Natural killer cell (primary cell): ENCODE results near the gene VAMP5. TPM values are rescaled to one million over a fixed set of nuclear protein-coding genes. Genes with fewer than 3 reads are reported as not detected.
A peak's percentile ranks its signal among the peaks of the same experiment; 100 is the strongest.

Source experiments
- ATAC-seq, 3 donors: fragments of 150-1000 bp in 2 of 3; fragments of 200-7000 bp in 1 of 3; cut with Tn5 transposase; 1 replicate in 1 of 3; 2 replicates in 2 of 3; pipeline ENCODE4 v1.10.0; 2021; ENCODE audit warnings: mild to moderate bottlenecking in 2 of 3, moderate library complexity in 2 of 3
- DNase-seq, 2 donors: peaks; one replicate each; pipeline versions ENCODE4 v3.0.0 to v3.0.0-alpha.2; 2013 to 2021; ENCODE audit warnings: mixed read lengths in 1 of 2
- H3K27ac ChIP-seq: one replicate; pipeline ENCODE4 v1.5.1; 2013; ENCODE audit warnings: mild to moderate bottlenecking, low read length
- H3K27me3 ChIP-seq: one replicate; pipeline ENCODE4 v1.6.1; 2013; ENCODE audit warnings: low read length; ENCODE audit not compliant: control insufficient read depth, insufficient read depth
- H3K36me3 ChIP-seq: one replicate; pipeline ENCODE4 v1.6.1; 2013; ENCODE audit warnings: low read length; ENCODE audit not compliant: control insufficient read depth, insufficient read depth
- H3K4me1 ChIP-seq: one replicate; pipeline ENCODE4 v1.6.1; 2013; ENCODE audit warnings: low read length; ENCODE audit not compliant: control insufficient read depth, insufficient read depth
- H3K4me3 ChIP-seq: one replicate; pipeline ENCODE4 v1.5.1; 2013; ENCODE audit warnings: low read length
- H3K9me3 ChIP-seq: one replicate; pipeline ENCODE4 v1.6.1; 2013; ENCODE audit warnings: low read length; ENCODE audit not compliant: control insufficient read depth, insufficient read depth
- H3K27ac Mint-ChIP-seq, 2 donors: one replicate each; pipeline ENCODE4 v1.8.0; 2022; ENCODE audit warnings: mild to moderate bottlenecking in 2 of 2, mixed read lengths in 2 of 2, moderate library complexity in 1 of 2
- H3K27me3 Mint-ChIP-seq, 2 donors: one replicate each; pipeline ENCODE4 v1.8.0; 2022; ENCODE audit warnings: low read depth in 2 of 2, mixed read lengths in 2 of 2
- H3K36me3 Mint-ChIP-seq: one replicate; pipeline ENCODE4 v1.8.0; 2022; ENCODE audit warnings: mixed read lengths
- H3K4me1 Mint-ChIP-seq, 2 donors: one replicate each; pipeline ENCODE4 v1.8.0; 2022; ENCODE audit warnings: mixed read lengths in 2 of 2
- H3K4me3 Mint-ChIP-seq: one replicate; pipeline ENCODE4 v1.8.0; 2022; ENCODE audit warnings: mild to moderate bottlenecking, moderate library complexity, mixed read lengths
- H3K9me3 Mint-ChIP-seq, 2 donors: one replicate each; pipeline ENCODE4 v1.8.0; 2022; ENCODE audit warnings: mixed read lengths in 2 of 2
- WGBS: methylation state at CpG from one replicate; pipeline ENCODE4 v1.1.7; 2013; ENCODE audit warnings: missing lambda C conversion rate; ENCODE audit not compliant: insufficient coverage; 5-methylcytosine and 5-hydroxymethylcytosine counted together
- intact Hi-C: fragments of 100-400 bp; cut with micrococcal nuclease; formaldehyde crosslinking; loops from one replicate; pipeline ENCODE4 v1.14.2; 2022
- total RNA-seq, 4 donors: library from RNA; stranded (reverse); fragments of 120-200 nt in 1 of 4; gene quantifications; one replicate each; pipeline versions ENCODE4 v1.2.3 to v1.2.4, GENCODE V29; 2013 to 2022
- TF ChIP-seq, protein P1 (sequence below): fragments of 200-600 bp; IDR thresholded peaks from one replicate; pipeline ENCODE4 v1.8.0; 2022; ENCODE audit warnings: antibody characterized with exemption

Gene VAMP5
- total RNA-seq, 3 donors from 2014 or later (not counting 1 experiment from before 2014, with no cell fraction given), result 35.0 to 50.7 (median 36.7) TPM

GRCh38 chr2:85561280-85562212, 22.7 kb upstream of the VAMP5 start, which contains the start of gene GGCX:
Gene GGCX (minus strand): TSS chr2:85561493. CDS start chr2:85561428, 65 bp downstream.
- TF ChIP-seq, protein P1, sequence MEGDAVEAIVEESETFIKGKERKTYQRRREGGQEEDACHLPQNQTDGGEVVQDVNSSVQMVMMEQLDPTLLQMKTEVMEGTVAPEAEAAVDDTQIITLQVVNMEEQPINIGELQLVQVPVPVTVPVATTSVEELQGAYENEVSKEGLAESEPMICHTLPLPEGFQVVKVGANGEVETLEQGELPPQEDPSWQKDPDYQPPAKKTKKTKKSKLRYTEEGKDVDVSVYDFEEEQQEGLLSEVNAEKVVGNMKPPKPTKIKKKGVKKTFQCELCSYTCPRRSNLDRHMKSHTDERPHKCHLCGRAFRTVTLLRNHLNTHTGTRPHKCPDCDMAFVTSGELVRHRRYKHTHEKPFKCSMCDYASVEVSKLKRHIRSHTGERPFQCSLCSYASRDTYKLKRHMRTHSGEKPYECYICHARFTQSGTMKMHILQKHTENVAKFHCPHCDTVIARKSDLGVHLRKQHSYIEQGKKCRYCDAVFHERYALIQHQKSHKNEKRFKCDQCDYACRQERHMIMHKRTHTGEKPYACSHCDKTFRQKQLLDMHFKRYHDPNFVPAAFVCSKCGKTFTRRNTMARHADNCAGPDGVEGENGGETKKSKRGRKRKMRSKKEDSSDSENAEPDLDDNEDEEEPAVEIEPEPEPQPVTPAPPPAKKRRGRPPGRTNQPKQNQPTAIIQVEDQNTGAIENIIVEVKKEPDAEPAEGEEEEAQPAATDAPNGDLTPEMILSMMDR, result no peak
- DNase-seq, result peak; percentile 86 to 97
- Histone ChIP-seq H3K27me3 (no peaks in the 10 kb centered on the region), H3K36me3 (peaks cover under 1% of the 10 kb centered on the region), H3K9me3 (no peaks in the 10 kb centered on the region), H3K4me3 (peak within 1 kb of the TSS; percentile 67), H3K4me1 (peaks cover 17% of the 10 kb centered on the region), H3K27ac (peak within 1 kb of the TSS; percentile 71)
- peak; percentile 95 to 98 (median 95) for ATAC-seq
- Mint-ChIP-seq H3K36me3 (no peaks in the 10 kb centered on the region), H3K9me3 (no peaks in the 10 kb centered on the region), H3K27me3 (no peaks in the 10 kb centered on the region), H3K4me1 (peaks cover 19 to 24% of the 10 kb centered on the region in 2 donors), H3K4me3 (peak within 1 kb of the TSS; percentile 95), H3K27ac (peak within 1 kb of the TSS; percentile 91 to 95)
- intact Hi-C loops, result loop anchor here (1.0 to 5.0 kb wide), 4 partner anchors 41 to 233 kb away; partner anchors contain the start of genes C2orf68, ELMOD3, RETSAT and TMEM150A
- 3% methylated on average over 63 of the region's 64 CpGs for WGBS

DNA sequence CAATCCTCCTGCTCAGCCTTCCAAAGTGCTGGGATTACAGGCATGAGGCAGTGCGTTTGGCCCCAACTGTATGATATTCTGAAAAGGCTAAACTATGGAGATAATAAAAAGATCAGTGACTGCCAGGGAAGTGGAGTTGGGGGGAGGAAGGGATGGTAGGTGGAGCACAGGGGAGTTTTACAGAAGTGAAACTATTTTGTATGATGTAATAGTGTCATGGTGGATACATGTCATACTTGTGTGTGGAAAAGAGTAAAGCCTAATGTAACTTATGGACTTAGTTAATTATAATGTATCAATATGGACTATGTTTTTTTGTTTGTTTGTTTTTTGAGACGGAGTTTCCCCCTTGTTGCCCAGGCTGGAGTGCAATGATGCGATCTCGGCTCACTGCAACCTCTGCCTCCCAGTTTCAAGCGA, 20.1 kb upstream of the VAMP5 start:
- Mint-ChIP-seq H3K4me1 (peaks cover 18 to 19% of the 10 kb centered on the region in 2 donors), H3K9me3 (no peaks in the 10 kb centered on the region), H3K36me3 (no peaks in the 10 kb centered on the region), H3K4me3 (peak overlapping the region; percentile 52), H3K27ac (no peak overlapping the region), H3K27me3 (no peaks in the 10 kb centered on the region)
- WGBS, result 91% methylated on average over 5 of the region's 5 CpGs
- Histone ChIP-seq H3K27ac (no peak overlapping the region), H3K36me3 (no peaks in the 10 kb centered on the region), H3K9me3 (no peaks in the 10 kb centered on the region), H3K4me3 (no peak overlapping the region), H3K4me1 (peaks cover 17% of the 10 kb centered on the region), H3K27me3 (no peaks in the 10 kb centered on the region)
- DNase-seq, result no peak
- TF ChIP-seq, protein P1, result no peak
- ATAC-seq, result no peak
- intact Hi-C loops, result loop anchor here (5.0 kb wide), 1 partner anchor 38 kb away; the partner anchor contains the start of gene TMEM150A

DNA sequence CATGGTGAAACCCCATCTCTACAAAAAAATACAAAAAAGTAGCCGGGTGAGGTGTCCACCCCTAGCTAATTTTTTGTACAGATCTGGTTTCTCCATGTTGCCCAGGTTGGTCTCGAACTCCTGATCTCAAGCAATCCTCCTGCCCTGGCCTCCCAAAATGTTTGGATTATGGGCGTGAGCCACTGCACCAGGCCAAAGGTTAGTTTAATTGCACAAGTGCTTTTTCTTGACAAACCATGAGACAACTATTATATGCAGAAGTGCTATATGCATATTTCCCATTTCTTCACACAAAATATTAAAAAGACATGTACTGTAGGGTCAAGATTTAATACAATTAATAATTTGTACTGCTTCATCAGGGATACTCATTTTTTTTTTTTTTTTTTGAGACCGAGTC, 18.0 kb upstream of the VAMP5 start:
- H3K9me3 Mint-ChIP-seq, result no peaks in the 10 kb centered on the region
- no peak overlapping the region for H3K27ac Mint-ChIP-seq
- 97% methylated on average over 4 of the region's 4 CpGs for WGBS
- DNase-seq, result no peak
- Histone ChIP-seq H3K36me3 (no peaks in the 10 kb centered on the region), H3K4me3 (no peak overlapping the region), H3K27me3 (no peaks in the 10 kb centered on the region), H3K27ac (no peak overlapping the region), H3K4me1 (peaks cover 7% of the 10 kb centered on the region), H3K9me3 (no peaks in the 10 kb centered on the region)
- TF ChIP-seq, protein P1, result no peak
- H3K27me3 Mint-ChIP-seq, result peaks cover 6 to 15% of the 10 kb centered on the region in 2 donors
- intact Hi-C loops, result no loop called here
- peaks cover 0 to 4% of the 10 kb centered on the region in 2 donors for H3K4me1 Mint-ChIP-seq
- ATAC-seq, result no peak
- H3K4me3 Mint-ChIP-seq, result no peak overlapping the region
- no peaks in the 10 kb centered on the region for H3K36me3 Mint-ChIP-seq
